ENCODE measurements around the gene PLPPR2.
A peak's percentile ranks its signal among the peaks of the same experiment; 100 is the strongest.
"Not testable (repeated sequence)": the region's sequence is repeated elsewhere in the genome, so short reads cannot be mapped to it uniquely, and the experiment has no call there.

The PLPPR2 gene

GRCh38 chr19:11355160-11356073, at the start of gene PLPPR2:
Gene PLPPR2 (plus strand): TSS chr19:11355432. CDS start chr19:11357674, 2,242 bp downstream.
- DNase-seq = peak; percentile 39 to 82

DNA sequence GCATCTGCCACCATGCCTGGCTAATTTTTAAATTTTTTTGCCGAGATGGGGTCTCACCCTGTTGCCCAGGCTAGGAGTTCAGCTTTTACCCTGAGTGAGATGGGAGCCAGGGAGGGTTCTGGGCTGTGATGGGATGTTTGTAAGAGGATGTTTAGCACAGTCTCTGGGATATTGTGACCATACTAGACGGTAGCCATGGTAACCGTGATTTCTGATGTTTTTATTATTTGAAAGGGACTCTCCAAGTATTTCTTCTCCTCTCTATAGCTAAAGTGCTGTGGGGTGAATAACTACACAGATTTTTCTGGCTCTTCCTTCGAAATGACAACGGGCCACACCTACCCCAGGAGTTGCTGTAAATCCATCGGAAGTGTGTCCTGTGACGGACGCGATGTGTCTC, 48.9 kb upstream of the PLPPR2 start:
- no peak for DNase-seq

DNA sequence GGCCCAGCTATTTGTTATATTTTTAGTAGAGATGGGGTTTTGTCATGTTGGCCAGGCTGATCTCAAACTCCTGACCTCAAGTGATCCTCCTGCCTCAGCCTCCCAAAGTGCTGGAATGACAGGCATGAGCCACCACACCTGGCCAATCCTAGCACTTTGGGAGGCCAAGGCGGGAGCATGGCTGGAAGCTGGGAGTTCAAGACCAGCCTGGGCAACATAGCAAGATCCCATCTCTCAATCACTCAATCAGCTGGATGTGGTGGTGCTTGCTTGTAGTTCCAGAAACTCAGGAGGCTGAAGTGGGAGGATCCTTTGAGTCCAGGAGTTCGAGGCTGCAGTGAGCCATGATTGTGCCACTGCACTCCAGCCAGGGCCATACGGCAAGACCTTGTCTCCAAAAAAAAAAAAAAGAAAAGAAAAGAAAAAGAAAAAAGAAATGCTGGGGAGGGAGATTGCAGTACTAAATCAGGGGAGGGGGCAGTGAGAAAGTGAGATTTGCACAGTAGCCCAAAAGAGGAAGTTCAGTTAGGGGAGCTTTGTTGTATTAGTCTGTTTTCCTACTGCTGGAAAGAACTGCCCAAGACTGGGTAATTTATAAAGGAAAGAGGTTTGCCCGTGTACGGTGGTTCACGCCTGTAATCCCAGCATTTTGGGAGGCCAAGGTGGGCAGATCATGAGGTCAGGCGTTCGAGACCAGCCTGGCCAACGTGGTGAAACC, 34.8 kb upstream of the PLPPR2 start:
- DNase-seq = peak in 1 of 2 donors; percentile 75

DNA sequence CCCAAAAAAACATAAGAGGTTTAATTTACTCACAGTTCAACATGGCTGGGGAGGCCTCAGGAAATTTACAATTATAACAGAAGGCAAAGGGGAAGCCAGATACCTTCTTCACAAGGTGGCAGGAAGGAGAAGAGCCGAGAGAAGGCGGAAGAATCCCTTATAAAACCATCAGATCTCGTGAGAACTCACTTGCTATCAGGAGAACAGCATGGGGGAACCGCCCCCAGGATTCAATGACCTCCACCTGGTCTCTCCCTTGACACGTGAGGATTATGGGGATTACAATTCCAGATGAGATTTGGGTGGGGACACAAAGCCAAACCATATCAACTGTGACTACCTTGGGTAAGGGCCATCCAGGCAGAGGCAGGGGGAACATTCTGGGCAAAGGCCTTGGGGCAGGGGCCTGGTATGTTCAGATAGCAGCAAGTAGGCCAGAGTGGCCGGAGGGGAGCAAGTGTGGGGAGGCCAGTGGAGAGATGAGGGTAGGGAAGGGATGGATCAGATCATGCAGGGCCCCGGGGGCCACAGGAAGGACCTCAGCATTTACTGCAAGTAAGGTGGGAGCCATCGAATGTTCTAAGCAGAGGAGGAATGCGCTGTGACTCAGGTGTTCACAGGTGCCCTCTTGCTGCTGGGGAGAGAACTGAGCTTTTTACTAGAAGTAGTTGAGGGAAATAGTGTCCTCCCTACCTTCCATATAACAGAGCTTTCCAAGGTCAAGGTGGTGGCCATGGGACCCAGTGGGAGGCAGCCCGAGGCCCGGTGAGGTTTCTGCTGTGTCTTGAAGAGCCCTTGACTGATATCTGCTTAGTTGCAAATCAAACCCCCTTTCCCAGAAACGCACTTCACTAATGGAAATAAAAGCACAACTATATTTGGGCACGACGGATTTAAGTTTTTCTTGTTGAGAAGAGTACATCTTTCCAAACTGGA, 33.8 kb upstream of the PLPPR2 start:
- DNase-seq = no peak

- DNase-seq = peak in 1 of 2 donors; percentile 56
These were observed 32.8 kb upstream of the PLPPR2 start for GRCh38 chr19:11322269-11323024.

DNA sequence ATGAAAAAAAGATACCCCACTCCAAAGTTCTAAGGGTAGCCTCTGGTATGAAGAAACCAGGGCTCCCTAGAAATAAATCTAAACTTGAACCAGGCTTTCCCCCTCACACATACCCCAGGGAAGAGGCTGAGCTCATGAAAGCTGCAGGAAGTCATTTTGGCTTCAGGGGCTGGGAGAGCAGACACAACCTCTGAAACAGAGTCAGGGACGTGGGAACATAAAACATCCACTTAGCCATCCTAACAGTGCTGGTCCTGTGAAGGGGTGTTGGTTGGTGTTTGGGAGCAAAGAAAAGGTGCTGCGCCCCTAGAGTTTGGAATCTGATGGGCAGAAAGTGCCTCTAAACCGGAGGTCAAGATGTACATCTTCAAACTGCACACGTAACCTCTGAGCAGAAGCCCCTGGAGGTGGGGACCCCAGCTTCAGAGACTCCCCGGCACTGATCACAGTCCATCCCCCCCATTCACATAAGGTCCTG, 31.6 kb upstream of the PLPPR2 start:
- DNase-seq = no peak

DNA sequence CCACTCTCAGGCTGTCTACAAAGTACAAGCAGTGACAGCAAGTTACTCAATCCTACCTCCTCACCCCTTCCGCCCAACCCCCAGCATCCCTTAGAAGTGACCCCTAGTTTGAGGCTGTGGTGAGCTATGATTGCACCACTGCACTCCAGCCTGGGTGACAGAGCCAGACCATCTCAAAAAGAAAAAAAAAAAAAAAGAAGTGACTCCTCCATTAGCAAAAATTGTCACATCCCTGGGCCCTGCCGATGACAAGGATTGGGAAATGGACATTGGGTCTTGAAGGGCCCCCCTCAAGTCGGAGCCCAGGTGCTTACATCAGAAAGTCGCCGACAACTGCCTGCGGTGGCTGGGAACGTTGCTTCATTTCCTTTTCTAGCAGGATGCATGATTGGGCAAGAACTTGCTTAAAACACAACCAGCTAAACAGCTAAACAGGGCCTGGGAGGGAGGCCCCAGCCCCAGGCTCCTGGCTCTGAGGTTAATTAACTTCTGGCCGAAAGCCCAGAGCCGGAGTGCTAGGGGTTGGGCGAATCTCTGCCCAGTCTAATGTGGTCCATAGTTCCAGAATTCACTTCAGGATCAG, 31.1 kb upstream of the PLPPR2 start:
- peak; percentile 60 to 75 for DNase-seq

- no peak for DNase-seq
These were observed 30.4 kb upstream of the PLPPR2 start for GRCh38 chr19:11324748-11325389.

DNA sequence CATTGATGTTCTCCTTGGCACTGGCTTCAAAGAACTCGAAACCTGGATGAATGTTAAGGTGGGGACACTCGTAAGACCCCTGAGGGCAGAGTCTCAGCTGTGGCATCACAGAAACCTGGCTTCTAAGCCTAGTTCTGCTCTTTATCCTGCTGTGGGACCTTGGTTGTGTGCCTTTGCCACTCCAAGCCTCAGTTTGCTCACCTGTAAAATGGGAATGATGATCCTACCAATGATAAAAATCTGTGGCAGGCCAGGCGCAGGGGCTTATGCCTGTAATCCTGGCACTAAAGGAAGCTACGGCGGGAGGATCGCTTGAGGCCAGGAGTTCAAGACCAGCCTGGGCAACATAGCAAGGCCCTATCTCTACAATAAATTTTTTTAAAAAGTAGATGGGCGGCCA, 29.7 kb upstream of the PLPPR2 start:
- no peak for DNase-seq

DNA sequence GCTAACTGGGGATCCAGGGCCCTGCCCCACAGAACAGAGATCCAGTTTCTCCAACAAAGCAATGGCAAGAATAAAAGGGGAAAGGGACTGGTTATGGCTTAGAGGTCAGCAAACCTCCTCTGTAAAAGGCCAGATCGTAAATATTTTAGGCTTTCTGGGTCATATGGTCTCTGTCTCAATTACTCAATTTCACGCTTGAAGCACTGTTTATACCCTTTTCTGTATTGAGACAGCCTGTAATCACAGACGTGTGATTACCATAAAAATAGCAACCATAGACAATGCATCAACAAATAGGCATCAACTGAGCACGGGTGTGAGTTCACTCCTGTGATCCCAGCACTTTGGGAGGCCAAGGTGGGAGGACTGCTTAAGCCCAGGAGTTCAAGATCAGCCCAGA, 25.1 kb upstream of the PLPPR2 start:
- DNase-seq = no peak

GRCh38 chr19:11331502-11331901, 23.7 kb upstream of the PLPPR2 start:
- no peak for DNase-seq

GRCh38 chr19:11332822-11333221, 22.4 kb upstream of the PLPPR2 start:
- no peak for DNase-seq

GRCh38 chr19:11333838-11334237, 21.4 kb upstream of the PLPPR2 start:
- DNase-seq = not testable (repeated sequence)

DNA sequence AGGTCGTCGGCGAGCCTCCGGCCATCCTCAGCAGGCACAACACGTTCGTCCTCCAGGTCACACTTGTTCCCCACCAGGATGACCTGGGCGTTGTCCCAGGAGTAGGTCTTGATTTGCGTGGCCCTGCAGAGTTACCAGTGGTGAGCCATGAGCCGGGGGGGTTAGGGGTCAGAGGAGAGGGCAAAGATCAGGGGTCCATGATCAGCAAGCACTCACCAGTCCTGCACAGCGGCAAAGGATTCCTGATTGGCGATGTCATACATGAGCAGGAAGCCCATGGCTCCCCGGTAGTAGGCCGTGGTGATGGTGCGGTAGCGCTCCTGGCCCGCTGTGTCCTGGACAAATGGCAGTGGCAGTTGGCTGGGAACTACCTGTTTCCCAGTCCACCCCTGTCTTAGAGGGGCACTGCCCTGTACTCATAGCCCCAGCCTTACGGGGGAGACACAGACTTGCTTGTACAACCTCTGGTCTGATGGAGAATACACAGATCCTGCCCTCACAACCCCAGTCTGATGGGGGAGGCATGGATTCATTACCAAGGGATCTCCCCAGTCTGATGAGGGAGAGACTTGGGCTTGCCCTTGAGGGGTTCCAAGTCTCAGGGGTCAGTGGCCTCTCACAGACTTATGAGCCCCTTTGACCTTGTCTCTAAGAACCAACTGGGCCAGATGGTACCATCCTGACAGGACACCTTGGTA, 19.6 kb upstream of the PLPPR2 start:
- no peak for DNase-seq

DNA sequence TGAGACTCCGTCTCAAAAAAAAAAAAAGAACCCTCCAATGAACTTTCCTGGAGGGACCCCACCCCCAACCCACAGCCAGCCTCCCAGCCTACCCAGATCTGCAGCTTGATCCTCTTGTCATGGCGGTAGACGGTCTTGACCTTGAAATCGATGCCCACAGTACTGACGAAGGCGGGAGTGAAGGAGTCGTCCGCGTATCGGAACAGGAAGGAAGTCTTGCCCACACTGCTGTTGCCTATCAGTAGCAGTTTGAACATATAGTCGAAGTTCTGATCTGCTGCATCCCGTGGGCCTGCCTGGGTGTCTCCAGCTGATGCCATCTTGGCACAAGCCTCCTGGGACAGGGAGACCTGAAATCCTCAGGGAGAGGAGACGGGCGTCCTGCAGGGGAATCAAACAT, 18.2 kb upstream of the PLPPR2 start:
- no peak for DNase-seq

DNA sequence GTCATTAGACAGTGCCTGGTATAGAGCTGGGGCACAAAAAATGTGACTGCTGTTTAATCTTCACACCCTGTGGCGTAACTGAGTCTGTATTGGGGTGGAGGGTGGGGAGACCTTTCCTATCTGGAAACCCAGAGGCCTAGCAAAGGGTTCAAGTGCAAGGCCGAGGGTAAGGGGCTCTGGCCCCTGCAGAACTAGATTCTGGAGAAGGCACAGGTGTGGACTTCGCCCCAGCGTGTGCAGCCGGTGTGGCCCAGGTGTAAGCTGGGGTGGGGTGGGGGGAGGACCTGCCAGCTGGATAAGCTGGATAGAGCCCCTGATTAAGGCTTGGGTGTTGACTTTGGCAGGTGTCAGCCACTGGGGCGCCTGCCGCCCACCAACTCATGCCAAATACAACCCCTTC, 17.1 kb upstream of the PLPPR2 start:
- DNase-seq = no peak

GRCh38 chr19:11338569-11339253, 16.5 kb upstream of the PLPPR2 start:
- no peak for DNase-seq

DNA sequence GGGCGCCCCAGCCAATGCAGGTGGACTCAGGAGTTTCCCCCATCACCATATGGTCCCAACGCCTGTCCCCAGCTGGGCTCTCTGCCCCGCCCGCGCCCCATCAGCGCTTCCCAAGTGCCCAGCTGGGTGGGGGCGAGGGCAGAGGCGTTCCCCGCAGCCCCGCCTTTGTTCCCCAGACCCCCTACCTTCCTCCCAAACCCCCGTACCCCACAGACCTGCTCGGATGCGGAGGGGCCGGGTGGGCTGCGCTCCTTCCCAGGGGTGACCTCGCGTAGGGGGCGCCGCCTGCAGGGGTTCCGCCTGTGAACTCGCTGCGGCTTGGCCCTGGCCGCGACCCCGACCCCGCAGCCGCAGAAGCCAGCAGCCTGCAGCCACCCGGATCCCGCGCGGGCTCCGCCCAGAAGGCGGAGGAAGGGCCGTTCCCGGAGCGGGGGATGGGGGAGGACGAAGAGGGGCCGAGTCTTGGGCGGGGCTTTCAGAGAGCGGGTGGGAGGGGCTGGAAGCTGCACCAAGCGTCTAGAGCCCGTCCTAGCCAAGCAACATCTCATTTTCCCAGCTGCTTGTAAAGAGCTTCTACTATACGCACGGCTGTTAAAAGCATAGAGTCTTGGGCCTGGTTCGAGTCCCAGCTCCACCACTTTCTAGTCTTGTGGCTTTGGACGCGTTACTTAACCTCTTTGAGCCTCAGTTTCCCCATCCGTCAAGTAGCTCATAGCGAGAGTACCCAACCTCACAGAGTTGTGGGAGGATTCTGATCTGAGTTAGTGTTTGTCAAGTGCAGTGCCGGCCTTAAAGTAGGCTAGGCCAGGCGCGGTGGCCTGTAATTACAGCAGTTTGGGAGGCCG, 15.8 kb upstream of the PLPPR2 start, which contains the start of gene RAB3D:
RAB3D (minus strand) TSS at position 404 of the 845 bp plus-strand sequence. CDS start 2,258 bp downstream, outside the sequence.
- peak; percentile 64 to 76 for DNase-seq

DNA sequence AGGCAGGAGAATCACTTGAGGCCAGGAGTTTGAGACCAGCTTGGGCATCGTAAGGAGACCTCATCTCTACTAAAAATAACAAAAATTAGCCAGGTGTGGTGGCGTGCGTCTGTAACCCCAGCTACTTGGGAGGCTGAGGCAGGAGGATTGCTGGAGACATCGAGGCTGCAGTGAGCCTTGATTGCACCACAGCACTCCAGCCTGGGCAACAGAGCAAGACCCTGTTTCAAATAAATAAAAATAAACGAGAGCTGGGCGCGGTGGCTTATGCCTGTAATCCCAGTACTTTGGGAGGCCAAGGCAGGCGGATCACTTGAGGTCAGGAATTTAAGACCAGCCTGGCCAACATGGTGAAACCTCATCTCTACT, 15.1 kb upstream of the PLPPR2 start:
- not testable (repeated sequence) for DNase-seq

All from bone marrow (tissue), 2 donors.